H9 (cell line): ENCODE results near the gene CDS2. TPM values are rescaled to one million over a fixed set of nuclear protein-coding genes. Genes with fewer than 3 reads are reported as not detected.

Experiments used
- DNase-seq: peaks from one replicate; pipeline ENCODE4 v3.0.0-alpha.2; 2017
- H2AFZ ChIP-seq: one replicate; pipeline ENCODE4 v1.6.1; 2013; ENCODE audit warnings: mild to moderate bottlenecking, low read length, control low read depth, moderate library complexity
- H2AK5ac ChIP-seq: 2 replicates; pipeline ENCODE4 v1.6.1; 2013; ENCODE audit warnings: low read length, control low read depth, mixed read lengths; ENCODE audit not compliant: insufficient read length
- H2BK120ac ChIP-seq: one replicate; pipeline ENCODE4 v1.6.1; 2013; ENCODE audit warnings: low read depth, mild to moderate bottlenecking, low read length, control low read depth, inconsistent platforms; ENCODE audit not compliant: poor library complexity, severe bottlenecking
- H2BK12ac ChIP-seq: 2 replicates; pipeline ENCODE4 v1.6.1; 2013; ENCODE audit warnings: low read length, control low read depth, mixed read lengths, low read depth; ENCODE audit not compliant: insufficient read length
- H2BK15ac ChIP-seq: 2 replicates; pipeline ENCODE4 v1.6.1; 2013; ENCODE audit warnings: low read depth, low read length, control low read depth
- H2BK20ac ChIP-seq: one replicate; pipeline ENCODE4 v1.6.1; 2013; ENCODE audit warnings: low read depth, mild to moderate bottlenecking, low read length, control low read depth, inconsistent platforms; ENCODE audit not compliant: poor library complexity, severe bottlenecking
- H2BK5ac ChIP-seq: 2 replicates; pipeline ENCODE4 v1.6.1; 2013; ENCODE audit warnings: low read length, control low read depth, mixed read lengths; ENCODE audit not compliant: insufficient read length
- H3K14ac ChIP-seq: 2 replicates; pipeline ENCODE4 v1.6.1; 2013; ENCODE audit warnings: low read length, control low read depth; ENCODE audit not compliant: insufficient read depth
- H3K18ac ChIP-seq: 2 replicates; pipeline ENCODE4 v1.6.1; 2013; ENCODE audit warnings: low read depth, mild to moderate bottlenecking, mixed read lengths, low read length, control low read depth; ENCODE audit not compliant: insufficient read length
- H3K23ac ChIP-seq: 2 replicates; pipeline ENCODE4 v1.6.1; 2013; ENCODE audit warnings: low read length, control low read depth, mixed read lengths, low read depth; ENCODE audit not compliant: insufficient read length
- H3K23me2 ChIP-seq: 2 replicates; pipeline ENCODE4 v1.6.1; 2013; ENCODE audit warnings: low read depth, mild to moderate bottlenecking, mixed read lengths, low read length, control low read depth; ENCODE audit not compliant: insufficient read length, poor library complexity, severe bottlenecking
- H3K27ac ChIP-seq: 2 replicates; pipeline ENCODE4 v1.5.1; 2013; ENCODE audit warnings: low read length, control low read depth, mixed read lengths, low read depth; ENCODE audit not compliant: insufficient read length
- H3K27me3 ChIP-seq: 2 replicates; pipeline ENCODE4 v1.6.1; 2013; ENCODE audit warnings: low read length, control low read depth, inconsistent platforms; ENCODE audit not compliant: insufficient read depth
- H3K4ac ChIP-seq: 2 replicates; pipeline ENCODE4 v1.6.1; 2013; ENCODE audit warnings: low read depth, mild to moderate bottlenecking, control low read depth, inconsistent platforms, low read length, moderate library complexity
- H3K4me1 ChIP-seq: 2 replicates; pipeline ENCODE4 v1.6.1; 2013; ENCODE audit warnings: low read length, control low read depth, inconsistent platforms; ENCODE audit not compliant: insufficient read depth
- H3K4me2 ChIP-seq: 2 replicates; pipeline ENCODE4 v1.6.1; 2013; ENCODE audit warnings: low read length, control low read depth, mixed read lengths; ENCODE audit not compliant: insufficient read length, insufficient read depth
- H3K56ac ChIP-seq: 2 replicates; pipeline ENCODE4 v1.6.1; 2013; ENCODE audit warnings: low read depth, mild to moderate bottlenecking, mixed read lengths, low read length, control low read depth; ENCODE audit not compliant: insufficient read length
- H3K79me1 ChIP-seq: 2 replicates; pipeline ENCODE4 v1.6.1; 2013; ENCODE audit warnings: low read depth, mild to moderate bottlenecking, moderate library complexity, low read length, control low read depth, inconsistent platforms; ENCODE audit not compliant: insufficient read depth, poor library complexity, severe bottlenecking
- H3K79me2 ChIP-seq: 2 replicates; pipeline ENCODE4 v1.6.1; 2013; ENCODE audit warnings: low read length, control low read depth, inconsistent platforms; ENCODE audit not compliant: insufficient read depth
- H3K9ac ChIP-seq: 2 replicates; pipeline ENCODE4 v1.6.1; 2013; ENCODE audit warnings: low read length, control low read depth, mixed read lengths; ENCODE audit not compliant: insufficient read length; ENCODE audit errors: extremely low read depth
- H3K9me3 ChIP-seq: one replicate; pipeline ENCODE4 v1.6.1; 2013; ENCODE audit warnings: low read depth, low read length, inconsistent platforms; ENCODE audit not compliant: control insufficient read depth
- H3T11ph ChIP-seq: one replicate; pipeline ENCODE4 v1.6.1; 2013; ENCODE audit warnings: mild to moderate bottlenecking, low read length, control low read depth, inconsistent platforms
- H4K20me1 ChIP-seq: one replicate; pipeline ENCODE4 v1.6.1; 2013; ENCODE audit not compliant: control insufficient read depth, insufficient read length, insufficient read depth
- H4K5ac ChIP-seq: 2 replicates; pipeline ENCODE4 v1.6.1; 2013; ENCODE audit warnings: low read depth, mild to moderate bottlenecking, mixed read lengths, low read length, control low read depth; ENCODE audit not compliant: insufficient read length
- H4K8ac ChIP-seq: replicated peaks from 2 replicates; pipeline ENCODE4 v1.6.1; 2013; ENCODE audit warnings: low read length, control low read depth, mixed read lengths, low read depth; ENCODE audit not compliant: insufficient read length
- H4K91ac ChIP-seq: 2 replicates; pipeline ENCODE4 v1.6.1; 2013; ENCODE audit warnings: low read depth, mild to moderate bottlenecking, moderate library complexity, mixed read lengths, low read length, control low read depth; ENCODE audit not compliant: insufficient read length
- H3K27ac Mint-ChIP-seq, 3 experiments: 2 replicates in 2 of 3; 3 replicates in 1 of 3; pipeline ENCODE4 v1.8.0; 2020 to 2021; ENCODE audit warnings: mixed read lengths in 3 of 3, mild to moderate bottlenecking in 1 of 3, moderate library complexity in 1 of 3
- H3K27me3 Mint-ChIP-seq: 2 replicates; pipeline ENCODE4 v1.8.0; 2021; ENCODE audit warnings: low read depth, mild to moderate bottlenecking, moderate library complexity, mixed read lengths
- H3K36me3 Mint-ChIP-seq, 3 experiments: 2 replicates in 2 of 3; 3 replicates in 1 of 3; pipeline ENCODE4 v1.8.0; 2020 to 2021; ENCODE audit warnings: low read depth in 3 of 3, mixed read lengths in 3 of 3; ENCODE audit not compliant: insufficient read depth in 1 of 3
- H3K4me1 Mint-ChIP-seq, 2 experiments: 2 replicates each; pipeline ENCODE4 v1.8.0; 2020; ENCODE audit warnings: mixed read lengths in 2 of 2
- H3K4me3 Mint-ChIP-seq, 2 experiments: 2 replicates in 1 of 2; 3 replicates in 1 of 2; pipeline ENCODE4 v1.8.0; 2020 to 2021; ENCODE audit warnings: mild to moderate bottlenecking in 2 of 2, mixed read lengths in 2 of 2, moderate library complexity in 1 of 2
- H3K9me3 Mint-ChIP-seq, 2 experiments: 2 replicates in 1 of 2; 3 replicates in 1 of 2; pipeline ENCODE4 v1.8.0; 2020; ENCODE audit warnings: mild to moderate bottlenecking in 2 of 2, mixed read lengths in 2 of 2, moderate library complexity in 1 of 2
- CTCF ChIP-seq: fragments of 200-600 bp; sonication (generic); conservative IDR thresholded peaks from 3 replicates; pipeline ENCODE4 v1.8.0; 2021; ENCODE audit warnings: antibody characterized with exemption, mild to moderate bottlenecking
- WGBS: extraction: QIAGEN DNeasy Blood & Tissue Kit; methylation state at CpG from one replicate; pipeline ENCODE4 v1.1.7; 2013; ENCODE audit warnings: missing lambda C conversion rate, low lambda C conversion rate, mixed read lengths; ENCODE audit not compliant: insufficient read length; ENCODE audit errors: extremely low coverage; 5-methylcytosine and 5-hydroxymethylcytosine counted together
- total RNA-seq: library from RNA; stranded (reverse); gene quantifications from 2 replicates; pipeline ENCODE4 v1.2.1, GENCODE V29; 2021

CDS2 gene
- total RNA-seq, 1 experiment from 2014 or later = 63.2 TPM

GRCh38 chr20:5189917-5190316 lies 63.1 kb downstream of the CDS2 start:
- Mint-ChIP-seq H3K27me3 (no peaks in the 10 kb centered on the region), H3K4me1 (peaks cover 15 to 23% of the 10 kb centered on the region in 2 experiments), H3K4me3 (no peak overlapping the region), H3K27ac (peak overlapping the region in 1 of 3 experiments; percentile 48; a peak in 2 of 7 replicates), H3K36me3 (peaks cover 8 to 48% (median 38%) of the 10 kb centered on the region in 3 experiments; a peak in 6 of 7 replicates), H3K9me3 (no peaks in the 10 kb centered on the region)
- H3K4me2 ChIP-seq = no peak overlapping the region
- H2BK20ac ChIP-seq = no peak overlapping the region
- H3K14ac ChIP-seq = no peak overlapping the region
- H3K4me1 ChIP-seq = no peaks in the 10 kb centered on the region
- H2BK120ac ChIP-seq = no peak overlapping the region
- no peak overlapping the region for H2AK5ac ChIP-seq
- no peak overlapping the region for H3K9ac ChIP-seq
- H4K5ac ChIP-seq = no peak overlapping the region
- no peaks in the 10 kb centered on the region for H3K27me3 ChIP-seq
- H3K56ac ChIP-seq = no peak overlapping the region
- H3K27ac ChIP-seq = no peak overlapping the region
- H3K9me3 ChIP-seq = no peaks in the 10 kb centered on the region
- H4K91ac ChIP-seq = no peak overlapping the region
- no peak overlapping the region for H2BK15ac ChIP-seq
- no CpG with 5 or more reads among the region's 6 CpGs for WGBS
- H3T11ph ChIP-seq = no peak overlapping the region
- no peak overlapping the region for H2BK12ac ChIP-seq
- H4K8ac ChIP-seq = no peak overlapping the region
- no peak overlapping the region for H3K18ac ChIP-seq
- no peaks in the 10 kb centered on the region for H3K23me2 ChIP-seq
- H2AFZ ChIP-seq = no peak overlapping the region
- H3K79me2 ChIP-seq = no peaks in the 10 kb centered on the region
- no peak overlapping the region for H3K23ac ChIP-seq
- no peaks in the 10 kb centered on the region for H3K79me1 ChIP-seq
- no peaks in the 10 kb centered on the region for H4K20me1 ChIP-seq
- no peak overlapping the region for H3K4ac ChIP-seq
- H2BK5ac ChIP-seq = no peak overlapping the region
- DNase-seq = no peak
- TF ChIP-seq CTCF = no peak
